GM18508 (cell line): Measurements from ENCODE around the gene PIGW.
A peak's percentile ranks its signal among the peaks of the same experiment; 100 is the strongest.

Experiments used
- ATAC-seq: cut with Tn5 transposase; IDR thresholded peaks from one replicate; pipeline ENCODE4 v1.9.1; 2021; ENCODE audit warnings: moderate number of reproducible peaks; ENCODE audit not compliant: insufficient read depth, unreplicated experiment

Gene PIGW, protein sequence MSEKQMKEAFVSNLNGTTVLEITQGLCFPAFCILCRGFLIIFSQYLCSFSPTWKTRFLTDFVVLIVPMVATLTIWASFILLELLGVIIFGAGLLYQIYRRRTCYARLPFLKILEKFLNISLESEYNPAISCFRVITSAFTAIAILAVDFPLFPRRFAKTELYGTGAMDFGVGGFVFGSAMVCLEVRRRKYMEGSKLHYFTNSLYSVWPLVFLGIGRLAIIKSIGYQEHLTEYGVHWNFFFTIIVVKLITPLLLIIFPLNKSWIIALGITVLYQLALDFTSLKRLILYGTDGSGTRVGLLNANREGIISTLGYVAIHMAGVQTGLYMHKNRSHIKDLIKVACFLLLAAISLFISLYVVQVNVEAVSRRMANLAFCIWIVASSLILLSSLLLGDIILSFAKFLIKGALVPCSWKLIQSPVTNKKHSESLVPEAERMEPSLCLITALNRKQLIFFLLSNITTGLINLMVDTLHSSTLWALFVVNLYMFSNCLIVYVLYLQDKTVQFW

DNA sequence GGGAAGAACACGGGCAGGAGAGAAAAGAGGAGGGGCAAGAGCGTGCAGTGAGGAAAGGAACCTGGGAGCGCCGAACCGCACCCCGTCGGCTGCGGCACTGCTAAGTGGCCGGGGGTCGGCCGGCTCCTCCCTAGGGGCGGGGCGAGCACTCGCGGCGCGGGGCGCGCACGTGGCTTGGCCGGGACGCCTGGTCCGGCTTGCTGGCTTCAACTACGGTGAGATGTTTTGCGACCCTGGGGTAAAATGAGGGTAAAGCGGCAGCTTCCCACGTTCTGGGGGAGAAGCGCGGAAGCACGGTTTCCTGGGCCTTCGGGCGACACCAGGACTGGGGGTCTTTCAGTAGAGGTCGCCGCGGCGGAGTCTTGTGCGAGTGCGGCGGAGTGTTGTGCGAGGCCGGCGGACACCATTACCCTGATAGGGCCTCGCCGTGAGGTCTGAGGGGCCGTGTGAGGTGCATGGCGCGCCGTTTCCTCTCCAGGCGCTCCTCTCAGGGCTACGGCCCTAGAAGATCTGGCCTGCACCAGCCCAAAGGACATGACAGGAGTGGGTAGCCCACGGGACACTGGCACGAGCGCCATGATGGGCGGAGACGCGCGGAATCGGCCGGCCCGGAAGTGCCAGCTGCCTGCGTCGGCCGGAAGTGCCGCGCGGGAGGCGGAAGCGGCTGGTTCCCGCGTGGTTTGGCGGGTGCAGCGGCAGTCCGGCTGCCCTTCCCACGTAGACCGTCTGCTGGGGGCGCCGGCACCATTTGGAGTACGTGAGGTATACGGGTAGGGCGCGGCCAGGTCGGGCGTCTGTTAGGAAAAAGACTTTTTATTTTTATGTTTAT, at the start of gene PIGW, which contains the start of gene MYO19:
Gene PIGW, plus strand, starts transcription at position 148 of the 829 bp plus-strand sequence. CDS start 2,115 bp downstream, outside the sequence.
Gene MYO19, minus strand, starts transcription at position 29 of the 829 bp plus-strand sequence. CDS start 2,330 bp downstream, outside the sequence.
- no peak for ATAC-seq

DNA sequence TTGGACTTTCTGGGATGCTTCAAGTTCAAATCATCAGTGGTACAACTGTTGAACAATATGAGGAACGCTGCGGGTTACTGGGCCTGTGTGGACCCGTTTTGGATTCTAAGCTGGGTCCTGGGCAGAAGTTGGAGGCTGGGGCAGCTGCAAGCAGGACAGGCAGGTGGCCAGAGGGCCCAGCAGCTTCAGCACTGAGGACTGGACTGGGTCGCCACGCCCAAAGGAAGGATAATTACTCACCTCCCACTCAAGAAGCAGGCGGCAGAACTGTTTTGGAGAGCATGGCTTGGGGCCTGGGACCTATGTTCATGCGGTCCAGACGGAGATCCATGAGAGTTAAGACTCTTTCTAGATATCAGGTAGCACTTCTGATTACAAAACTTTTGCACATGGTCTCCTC, 49.8 kb upstream of the PIGW start:
- no peak for ATAC-seq

DNA sequence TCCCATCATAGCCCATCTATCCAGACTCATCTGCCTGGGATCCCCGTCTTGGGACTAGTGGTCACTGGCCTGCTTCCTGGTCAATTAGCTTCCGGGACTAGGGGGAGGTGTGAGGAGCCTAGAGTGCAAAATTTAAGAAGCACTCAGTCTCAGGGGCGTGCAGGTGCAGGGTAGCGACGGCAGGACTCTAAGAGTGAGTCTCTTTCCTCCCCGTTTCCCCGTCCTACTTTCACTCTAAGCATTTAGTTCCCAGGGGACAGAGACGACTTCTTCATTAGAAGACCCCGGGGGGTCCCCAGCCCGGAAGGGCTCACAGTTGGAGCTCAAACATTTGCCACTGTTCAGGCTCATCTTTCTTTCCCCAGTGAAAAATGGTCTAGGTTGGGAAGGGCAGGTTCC, 49.0 kb upstream of the PIGW start:
- no peak for ATAC-seq

DNA sequence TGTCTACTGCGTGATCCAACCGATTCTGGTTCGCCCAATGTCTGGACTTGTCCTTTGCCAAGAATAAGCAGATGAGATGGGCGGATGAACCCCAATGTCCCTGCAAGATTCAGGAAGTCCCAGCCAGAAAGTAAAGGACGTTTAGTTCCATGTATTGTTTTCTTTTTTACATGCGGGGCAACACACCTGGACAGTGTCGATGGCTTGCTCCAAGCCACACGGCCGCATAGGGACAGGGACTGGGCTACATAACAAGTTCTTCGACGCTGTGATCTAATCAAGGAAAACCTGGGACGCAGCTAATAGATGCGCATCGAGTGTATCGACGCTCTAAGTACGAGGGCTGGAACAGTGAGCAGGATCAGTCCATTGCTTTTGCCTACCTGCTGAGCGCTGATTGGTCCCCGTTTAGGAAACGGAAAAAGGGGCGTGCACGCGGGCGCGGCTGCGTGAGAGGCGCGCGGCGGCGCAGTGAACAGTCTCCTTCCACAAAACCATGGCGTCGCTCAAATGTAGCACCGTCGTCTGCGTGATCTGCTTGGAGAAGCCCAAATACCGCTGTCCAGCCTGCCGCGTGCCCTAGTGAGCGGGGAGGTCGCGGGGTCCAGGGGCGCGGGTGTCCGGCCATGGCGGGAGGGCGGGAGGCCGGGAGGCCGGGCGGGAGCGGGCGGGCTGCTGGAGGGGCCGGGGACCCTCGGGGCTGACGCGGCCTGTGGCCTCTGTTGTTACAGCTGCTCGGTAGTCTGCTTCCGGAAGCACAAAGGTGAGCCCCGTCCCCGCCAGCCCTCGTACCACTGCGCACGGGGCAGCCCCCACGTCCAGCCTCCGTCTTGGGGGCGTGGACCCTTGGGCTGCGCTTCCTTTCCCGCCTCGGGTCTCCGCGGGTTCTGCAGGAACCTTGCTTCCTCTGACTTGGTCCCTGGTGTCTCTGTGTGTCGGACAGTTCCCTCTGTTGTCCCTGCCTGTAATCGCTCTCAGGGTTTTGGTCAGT, 48.3 kb upstream of the PIGW start, which contains the start of gene ZNHIT3:
Gene ZNHIT3, plus strand, starts transcription at position 478 of the 991 bp plus-strand sequence. Its CDS starts 19 bp downstream, at position 497.
- ATAC-seq, result peak; percentile 76

DNA sequence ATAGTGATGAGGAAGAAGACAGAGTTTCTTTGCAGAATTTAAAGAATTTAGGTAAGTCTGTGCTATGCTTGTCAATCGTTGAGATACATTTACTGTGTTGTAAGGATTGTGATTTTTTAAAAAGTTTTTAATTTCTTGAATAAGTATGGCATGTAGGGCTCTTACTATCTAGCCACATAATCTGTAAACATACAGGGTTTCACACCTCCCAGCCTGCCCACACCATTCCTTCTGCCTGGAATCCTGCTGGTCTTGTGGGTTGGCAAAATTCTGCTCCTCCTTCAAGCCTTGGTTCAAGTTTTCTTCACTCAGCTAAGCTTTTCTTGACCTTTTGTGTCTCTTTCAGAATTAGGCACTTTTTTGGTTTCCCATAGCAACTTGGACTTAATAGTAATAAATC, 40.8 kb upstream of the PIGW start:
- no peak for ATAC-seq

DNA sequence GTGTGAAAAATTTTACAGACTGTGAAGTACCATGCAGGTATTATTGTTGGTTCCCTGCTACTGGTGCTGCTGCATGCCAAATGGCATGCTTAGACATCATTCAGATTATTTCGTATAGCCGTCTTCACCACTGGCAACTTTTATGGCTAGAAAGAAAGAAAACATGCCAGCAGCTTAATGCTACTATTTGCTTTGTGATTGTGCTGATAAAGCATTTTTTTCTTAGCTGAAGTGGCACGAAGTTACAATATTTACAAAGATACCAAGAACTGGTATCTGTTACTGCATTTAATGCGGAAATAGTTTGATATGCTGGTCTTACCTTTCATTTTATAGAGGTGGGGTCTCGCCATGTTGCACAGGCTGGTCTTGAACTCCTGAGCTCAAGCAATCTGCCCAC, 40.1 kb upstream of the PIGW start:
- ATAC-seq, result no peak

DNA sequence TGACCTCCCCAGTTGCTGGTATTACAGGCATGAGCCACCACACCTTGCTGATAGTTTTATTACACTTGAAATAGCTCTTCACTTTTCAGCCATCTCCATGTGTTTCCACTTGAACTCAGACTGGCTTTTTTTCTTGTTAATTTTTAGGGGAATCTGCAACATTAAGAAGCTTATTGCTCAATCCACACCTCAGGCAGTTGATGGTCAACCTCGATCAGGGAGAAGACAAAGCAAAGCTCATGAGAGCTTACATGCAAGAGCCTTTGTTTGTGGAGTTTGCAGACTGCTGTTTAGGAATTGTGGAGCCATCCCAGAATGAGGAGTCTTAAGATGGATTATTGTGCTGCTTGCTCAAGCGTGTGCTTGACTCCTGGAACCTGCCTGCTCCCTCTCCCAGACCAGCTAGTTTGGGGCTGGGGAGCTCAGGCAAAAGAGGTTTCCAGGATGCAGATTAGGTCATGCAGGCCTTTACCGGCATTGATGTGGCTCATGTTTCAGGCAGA, 39.7 kb upstream of the PIGW start:
- no peak for ATAC-seq

DNA sequence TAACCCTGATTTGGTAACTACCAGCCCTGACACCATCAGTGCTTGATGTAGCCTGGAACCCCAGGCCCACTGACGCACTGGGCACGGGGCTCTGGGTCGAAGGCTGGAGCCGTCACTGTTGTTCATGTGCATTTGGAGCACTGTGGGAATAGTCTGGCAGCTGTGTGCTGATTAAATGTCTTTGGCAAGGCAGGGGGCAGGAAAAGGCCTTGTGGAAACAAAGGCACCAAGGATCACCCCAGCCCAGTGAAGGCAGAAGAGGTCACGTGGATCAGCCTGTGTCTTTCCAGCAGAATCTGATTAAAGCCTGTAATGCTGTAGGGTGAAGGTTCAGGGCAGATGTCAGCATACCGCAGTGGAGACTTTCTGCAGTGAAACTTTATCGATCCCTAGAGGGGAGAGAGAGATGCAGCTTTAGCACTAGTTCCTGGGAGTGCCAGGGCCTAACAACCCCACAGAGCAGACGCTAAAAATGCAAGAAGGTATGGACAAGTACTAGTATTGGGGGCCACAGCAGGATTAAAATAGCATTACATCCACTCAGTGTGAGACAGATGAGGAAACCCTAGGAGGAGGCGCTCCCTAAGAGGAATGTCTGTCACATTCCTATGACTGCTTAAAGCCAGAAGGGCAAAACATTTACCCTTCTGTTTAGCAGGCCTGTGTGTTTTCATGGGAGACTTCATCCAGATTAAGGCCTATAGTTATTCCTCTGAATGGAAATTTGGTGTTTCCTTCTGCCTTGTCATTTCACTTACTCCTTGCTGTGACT, 38.6 kb upstream of the PIGW start:
- ATAC-seq, result no peak

DNA sequence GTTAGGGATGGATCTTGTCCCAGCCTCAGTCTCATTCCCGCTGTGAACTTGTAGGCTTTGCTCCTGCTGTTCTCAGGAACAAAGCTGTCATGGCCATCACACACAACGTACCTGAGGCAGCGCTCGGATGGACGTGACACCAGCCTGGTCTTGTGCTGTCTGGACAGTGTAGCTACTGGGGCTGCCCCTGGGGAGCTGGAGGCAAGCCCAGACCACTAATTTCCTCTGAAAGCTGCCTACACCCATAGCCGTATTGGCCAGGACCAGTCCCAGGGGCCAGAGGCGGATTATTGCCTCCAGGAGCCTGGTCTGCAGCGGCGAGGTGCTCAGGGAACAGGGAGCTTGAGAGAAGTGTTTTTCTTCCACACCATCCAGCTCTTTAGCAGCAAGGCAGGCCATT, 36.6 kb upstream of the PIGW start:
- no peak for ATAC-seq

DNA sequence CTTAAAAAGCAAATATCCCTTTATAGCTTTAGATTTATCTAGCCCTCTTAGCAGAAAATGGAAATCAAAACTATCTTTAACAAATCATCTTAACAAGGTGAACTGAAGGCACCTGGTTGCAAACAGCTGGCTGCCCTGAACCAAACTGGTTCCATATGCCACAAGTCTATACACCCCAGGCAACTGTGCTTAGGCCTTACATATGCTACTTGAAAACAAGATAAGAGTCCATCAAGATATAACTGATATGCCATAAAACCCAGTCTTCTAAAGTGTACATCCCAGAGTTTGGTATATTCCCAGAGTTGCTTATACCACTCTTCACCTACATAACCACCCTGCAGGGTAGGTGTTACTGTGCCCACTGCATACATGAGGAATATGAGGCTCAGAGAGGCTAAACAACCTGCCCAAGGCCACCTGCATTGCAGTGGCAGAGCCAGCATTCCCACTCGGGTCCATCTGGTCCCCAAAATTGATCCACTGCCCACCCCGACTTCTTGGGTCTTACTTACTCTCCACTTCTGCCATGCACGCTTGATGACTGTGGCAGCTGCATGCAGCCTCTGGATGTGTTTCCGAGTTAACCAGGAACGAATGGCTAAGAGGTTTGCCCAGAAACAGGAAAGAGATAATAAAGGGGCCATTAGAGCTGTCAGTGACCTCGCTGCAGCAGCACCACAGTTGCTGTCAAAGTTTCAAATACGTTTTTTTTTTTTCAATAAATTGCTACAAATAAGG, 36.1 kb upstream of the PIGW start:
- ATAC-seq, result no peak

DNA sequence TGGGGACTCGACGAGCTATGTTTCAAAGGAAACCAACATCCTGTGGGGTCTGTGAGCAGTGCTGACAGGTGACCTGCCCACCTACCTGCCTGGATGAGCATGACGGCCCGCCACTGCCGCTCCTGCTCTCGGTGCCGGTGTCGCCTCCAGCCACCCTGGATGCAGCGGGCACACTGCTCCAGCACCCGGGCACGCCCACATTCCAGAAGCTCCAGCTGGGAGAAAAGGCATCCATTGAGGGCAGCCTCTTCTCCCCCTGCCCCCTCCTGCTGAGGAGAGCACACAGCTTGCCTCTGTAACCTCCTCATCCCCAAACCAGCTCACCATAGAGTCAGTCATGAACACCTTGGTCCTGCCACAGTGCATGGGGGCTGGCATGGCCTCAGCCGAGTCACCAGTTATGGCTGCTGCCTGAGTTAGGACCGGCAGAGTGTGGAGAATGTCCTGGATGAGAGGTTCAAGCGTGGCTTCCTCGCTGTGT, 34.0 kb upstream of the PIGW start:
- no peak for ATAC-seq

DNA sequence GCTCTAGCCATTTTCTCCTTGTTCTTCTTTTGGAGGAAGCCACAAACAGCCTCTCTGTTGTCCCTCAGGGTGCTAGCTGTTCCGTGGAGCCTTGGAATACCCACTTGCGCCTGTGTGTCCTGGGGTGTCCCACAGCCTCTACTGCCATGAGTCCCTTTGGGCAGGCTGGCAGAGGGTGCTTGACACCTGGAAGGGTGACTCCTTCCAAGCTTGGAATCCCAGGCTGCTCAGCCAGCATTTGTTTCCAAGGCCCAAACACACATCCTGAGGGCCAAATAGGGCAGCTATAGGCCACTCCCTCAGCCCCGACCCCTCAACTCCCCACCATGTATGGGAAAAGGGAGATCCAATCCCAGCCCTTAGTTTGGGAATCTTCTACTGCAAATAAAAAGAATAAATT, 33.4 kb upstream of the PIGW start:
- ATAC-seq, result no peak

DNA sequence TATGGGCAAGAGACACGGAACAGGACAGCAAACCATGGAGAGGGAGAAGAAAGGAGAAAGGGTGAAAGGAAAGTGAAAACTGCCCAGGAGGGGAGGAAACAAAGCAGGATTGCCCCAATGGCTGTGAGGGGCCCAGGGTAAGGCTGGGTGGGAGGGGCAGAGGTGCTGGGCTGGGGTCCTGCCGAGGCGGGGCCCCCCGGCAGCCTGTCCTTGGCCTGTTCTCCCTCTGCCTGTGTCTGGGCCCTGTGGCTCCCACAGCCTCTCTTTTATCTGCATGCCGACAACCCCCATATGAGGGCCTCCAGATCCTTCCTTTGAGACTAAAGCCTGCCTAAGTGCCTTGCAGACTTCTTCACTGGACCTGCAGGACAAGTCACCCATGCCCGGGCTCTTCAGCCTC, 32.8 kb upstream of the PIGW start:
- ATAC-seq, result no peak

DNA sequence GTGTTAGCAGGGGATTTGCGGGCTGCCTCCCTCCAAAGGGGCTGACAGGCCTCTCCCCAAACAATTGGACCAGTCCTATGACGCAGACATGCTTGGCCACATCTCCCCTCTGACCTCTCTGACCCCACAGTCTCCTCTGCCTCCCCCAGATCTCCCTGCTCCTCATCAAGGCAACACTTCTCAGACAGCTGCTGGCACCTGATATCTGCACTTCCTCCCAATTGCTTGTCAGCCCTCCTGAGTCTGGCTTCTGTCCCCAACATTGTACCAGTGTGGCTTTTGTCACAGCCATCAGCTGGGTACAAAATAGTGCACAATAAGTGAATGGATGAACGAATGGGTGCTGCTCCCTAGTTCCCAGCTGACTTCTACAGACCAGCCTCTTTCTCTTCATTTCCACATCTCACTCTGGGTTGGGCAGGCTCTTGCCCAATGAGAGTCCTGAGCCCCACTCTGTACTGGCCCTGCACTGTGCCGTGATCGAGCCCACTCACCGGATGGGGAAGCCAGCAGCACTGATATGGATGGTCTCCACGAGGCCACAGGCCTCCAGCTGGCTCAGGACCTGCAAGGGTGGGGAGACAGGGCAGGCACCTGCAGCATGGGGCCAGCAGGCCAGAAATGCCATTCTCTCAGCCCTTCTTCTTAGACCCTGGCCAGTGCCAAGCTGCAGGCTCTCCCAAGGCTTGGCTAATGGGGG, 31.2 kb upstream of the PIGW start:
- no peak for ATAC-seq

DNA sequence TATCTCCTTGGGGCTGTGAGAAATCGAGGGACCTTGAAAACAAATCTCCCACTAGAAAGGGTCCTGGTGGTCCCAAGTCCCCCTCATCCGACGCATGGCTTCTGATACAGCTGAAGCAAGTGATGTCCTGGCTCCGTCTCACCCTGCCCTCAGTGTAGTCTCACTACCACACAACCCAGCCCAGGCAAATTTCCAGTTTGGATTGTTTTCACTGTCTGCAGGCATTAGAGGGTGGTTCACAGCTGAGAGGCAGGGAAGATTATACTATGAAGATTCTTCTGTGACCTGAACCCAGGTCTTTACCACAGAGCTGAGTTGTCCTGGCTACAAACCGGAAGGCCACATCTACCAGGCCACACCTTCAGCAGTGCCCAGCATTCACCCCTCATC, 30.6 kb upstream of the PIGW start:
- ATAC-seq, result no peak

DNA sequence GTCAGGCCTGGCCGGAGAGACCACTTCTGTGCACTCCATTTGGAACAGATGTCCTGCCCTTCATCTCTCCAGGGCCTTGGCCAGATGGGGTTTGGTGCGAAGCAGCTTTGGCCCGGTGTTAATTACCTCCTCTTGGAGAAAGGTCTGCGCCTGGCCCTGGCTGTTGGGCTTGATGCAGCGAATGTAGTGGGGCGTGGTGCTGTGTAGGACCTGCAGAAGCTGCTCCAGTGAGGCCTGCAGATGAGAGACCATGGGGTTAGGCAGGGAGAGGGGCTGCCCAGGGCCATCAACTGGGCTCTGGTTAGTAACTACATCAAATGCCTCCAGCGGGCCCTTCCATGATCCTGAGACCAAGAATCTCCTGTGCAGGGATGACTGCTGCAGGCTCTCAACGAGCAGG, 29.6 kb upstream of the PIGW start:
- ATAC-seq, result no peak

DNA sequence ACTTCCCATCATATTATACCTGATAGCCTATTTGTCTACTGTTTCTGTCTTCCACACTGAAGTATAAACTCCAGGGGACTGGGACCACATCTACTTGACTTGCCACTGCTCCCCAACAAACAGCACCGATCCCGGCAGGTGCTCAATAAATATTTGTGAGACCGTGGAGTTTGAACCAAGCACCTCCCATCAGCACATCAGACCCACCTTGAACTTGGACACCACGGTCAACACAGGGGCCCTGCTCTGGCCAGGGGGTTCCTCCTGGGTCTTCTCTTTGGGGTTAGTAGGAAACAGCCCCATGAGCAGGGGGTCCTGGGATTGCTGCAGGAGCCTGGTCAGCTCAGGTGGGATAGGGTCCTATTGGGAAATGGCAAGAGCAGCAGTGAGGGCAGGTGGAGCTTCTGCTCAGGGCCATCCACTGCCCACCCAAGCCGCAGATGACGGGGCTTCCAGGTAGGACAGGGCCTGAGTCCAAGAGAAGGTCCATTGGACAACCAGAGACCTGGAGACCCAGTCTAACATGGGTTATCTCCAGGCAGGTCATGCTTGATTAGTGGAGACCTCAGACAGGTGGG, 28.4 kb upstream of the PIGW start:
- no peak for ATAC-seq
